22Rv1 (cell line): ENCODE results near the gene CPT1A.

Experiments used
- ZFX ChIP-seq: fragments of 450-650 bp; IDR thresholded peaks from 2 replicates; pipeline ENCODE4 v1.6.1; 2017; ENCODE audit warnings: antibody characterized with exemption, borderline replicate concordance
- TF ChIP-seq, protein P1 (sequence below): fragments of 450-650 bp; IDR thresholded peaks from 2 replicates; pipeline ENCODE4 v1.5.1; 2017; ENCODE audit warnings: mild to moderate bottlenecking

DNA sequence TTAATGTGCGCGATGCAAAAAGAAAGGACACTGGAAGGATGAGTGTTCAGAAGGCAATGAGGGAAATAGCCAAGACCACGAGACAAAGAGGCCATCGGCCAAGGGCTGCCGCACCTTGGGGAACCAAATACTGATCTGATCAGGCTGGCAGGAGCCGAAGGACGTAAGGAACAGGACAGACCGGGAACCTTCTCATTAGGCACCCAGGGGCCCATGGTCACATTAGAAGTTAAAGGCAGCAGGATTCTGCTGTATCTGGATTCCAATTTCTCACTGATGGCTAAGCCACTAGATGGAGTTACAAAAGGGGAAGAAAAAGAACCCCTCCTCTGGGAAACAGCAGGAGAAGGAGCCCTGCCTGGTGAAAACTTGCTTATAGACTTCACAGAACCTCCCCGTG, 28.8 kb upstream of the CPT1A start:
- TF ChIP-seq, protein P1, sequence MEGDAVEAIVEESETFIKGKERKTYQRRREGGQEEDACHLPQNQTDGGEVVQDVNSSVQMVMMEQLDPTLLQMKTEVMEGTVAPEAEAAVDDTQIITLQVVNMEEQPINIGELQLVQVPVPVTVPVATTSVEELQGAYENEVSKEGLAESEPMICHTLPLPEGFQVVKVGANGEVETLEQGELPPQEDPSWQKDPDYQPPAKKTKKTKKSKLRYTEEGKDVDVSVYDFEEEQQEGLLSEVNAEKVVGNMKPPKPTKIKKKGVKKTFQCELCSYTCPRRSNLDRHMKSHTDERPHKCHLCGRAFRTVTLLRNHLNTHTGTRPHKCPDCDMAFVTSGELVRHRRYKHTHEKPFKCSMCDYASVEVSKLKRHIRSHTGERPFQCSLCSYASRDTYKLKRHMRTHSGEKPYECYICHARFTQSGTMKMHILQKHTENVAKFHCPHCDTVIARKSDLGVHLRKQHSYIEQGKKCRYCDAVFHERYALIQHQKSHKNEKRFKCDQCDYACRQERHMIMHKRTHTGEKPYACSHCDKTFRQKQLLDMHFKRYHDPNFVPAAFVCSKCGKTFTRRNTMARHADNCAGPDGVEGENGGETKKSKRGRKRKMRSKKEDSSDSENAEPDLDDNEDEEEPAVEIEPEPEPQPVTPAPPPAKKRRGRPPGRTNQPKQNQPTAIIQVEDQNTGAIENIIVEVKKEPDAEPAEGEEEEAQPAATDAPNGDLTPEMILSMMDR, result no peak
- TF ChIP-seq ZFX, result no peak
